HG02588 (cell line): ENCODE measurements around the gene SKAP1.
"Not testable (repeated sequence)": the region's sequence is repeated elsewhere in the genome, so short reads cannot be mapped to it uniquely, and the experiment has no call there.

Source experiments
- ATAC-seq: cut with Tn5 transposase; IDR thresholded peaks from one replicate; pipeline ENCODE4 v1.9.1; 2021; ENCODE audit warnings: mild to moderate bottlenecking, moderate library complexity; ENCODE audit not compliant: unreplicated experiment

The SKAP1 gene

DNA sequence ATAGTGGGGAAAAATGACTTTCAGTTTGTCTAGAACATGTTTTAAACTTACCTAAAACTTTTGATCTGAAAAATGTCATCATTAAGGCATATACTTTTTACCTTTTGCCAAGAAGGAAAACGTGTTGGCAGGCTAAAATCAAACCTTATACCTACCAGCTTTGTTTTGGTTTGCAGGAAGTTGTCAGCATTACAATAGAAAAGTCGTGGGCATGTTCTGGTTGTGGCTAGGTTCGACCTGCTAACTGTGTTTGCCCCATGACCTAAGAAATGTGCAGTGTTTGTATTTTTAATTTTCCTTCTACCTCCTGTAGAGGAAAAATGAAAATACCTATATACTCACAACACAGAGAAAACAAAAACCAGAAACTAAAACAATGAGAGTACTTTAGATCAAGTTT, 13.0 kb downstream of the SKAP1 start:
- ATAC-seq, result no peak

DNA sequence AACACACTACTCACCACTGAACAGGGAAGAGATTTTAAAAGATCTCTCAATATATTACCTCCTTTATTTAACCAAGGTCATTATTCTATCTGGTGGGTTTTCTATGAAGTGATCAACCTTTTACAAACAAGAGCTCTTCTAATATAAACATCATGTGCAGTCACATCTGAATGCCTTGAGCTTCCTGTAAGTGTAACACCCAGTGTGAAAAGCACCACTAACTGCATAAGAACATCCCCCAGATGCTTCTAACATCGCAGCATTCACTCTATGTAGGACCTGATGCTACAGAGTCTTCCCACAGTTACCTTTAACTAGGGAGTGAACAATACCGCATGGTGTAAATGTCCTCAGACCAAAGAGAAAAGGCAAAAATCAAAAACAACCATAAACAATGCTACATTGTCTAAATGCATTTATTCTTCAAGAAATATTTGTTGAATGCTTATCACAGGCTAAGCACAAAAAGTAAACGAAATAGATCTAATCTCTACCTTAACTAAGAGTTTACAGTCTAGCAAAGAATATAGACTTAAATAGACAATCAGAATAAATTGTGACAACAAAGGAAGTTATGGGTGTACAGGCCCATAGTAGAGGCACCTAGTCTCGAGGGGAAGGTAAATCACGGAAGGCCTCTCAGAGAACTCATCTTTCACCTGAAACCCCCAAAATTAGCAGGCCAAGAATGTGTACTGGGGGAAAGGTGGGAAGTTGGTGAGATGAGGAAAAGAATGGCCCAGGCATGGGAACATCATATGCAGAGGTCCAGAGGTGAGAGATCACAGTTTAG, 16.2 kb downstream of the SKAP1 start:
- no peak for ATAC-seq

DNA sequence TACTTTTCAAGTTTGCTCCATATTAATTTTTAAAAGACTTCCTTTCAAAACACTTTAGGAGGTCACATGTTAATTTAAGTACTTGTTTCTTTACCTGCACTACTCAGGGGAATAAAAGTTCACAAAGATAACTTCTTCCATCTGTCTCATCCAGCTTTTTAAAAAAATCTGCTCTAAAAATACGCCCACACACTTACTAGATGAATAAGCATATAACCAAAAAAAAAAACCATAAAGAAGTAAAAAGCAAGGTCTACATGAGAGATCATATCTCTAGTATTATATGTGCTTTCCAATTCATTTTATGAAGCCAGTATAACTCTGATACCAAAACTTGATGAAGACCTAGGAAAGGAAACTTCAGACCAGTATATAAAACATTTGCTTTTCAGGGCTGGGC, 17.2 kb downstream of the SKAP1 start:
- ATAC-seq, result no peak

DNA sequence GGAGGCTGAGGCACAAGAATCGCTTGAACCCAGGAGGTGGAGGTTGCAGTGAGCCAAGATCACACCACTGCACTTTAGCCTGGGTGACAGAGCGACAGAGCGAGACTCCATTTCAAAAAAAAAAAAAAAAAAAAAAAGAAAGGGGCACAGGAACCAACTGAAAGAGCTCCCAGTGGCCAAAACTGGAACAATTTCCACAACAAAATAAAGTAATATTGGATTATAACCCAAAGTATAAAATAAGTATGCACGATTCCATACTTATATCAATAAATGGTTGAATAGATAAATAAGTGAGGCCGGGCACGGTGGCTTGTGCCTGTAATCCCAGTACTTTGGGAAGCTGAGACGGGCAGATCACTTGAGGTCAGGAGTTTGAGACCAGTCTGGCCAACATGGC, 19.2 kb downstream of the SKAP1 start:
- ATAC-seq, result not testable (repeated sequence)

DNA sequence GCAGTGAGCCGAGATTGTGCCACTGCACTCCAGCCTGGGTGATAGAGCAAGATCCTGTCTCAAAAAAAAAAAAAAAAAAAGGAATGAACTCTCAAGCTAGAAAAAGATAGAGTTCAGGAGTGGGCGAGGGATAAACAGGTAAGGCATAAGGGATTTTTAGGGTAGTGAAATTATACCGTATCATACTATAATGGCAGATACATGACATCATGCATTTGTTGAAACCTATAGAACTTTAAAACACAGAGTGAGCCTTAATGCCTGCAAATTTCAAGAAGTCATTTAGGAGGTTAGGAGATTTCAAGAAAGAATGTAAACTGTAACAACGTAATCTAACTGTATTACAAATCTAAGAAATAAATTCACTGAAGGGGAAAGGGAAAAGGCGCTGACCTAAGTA, 20.4 kb downstream of the SKAP1 start:
- no peak for ATAC-seq

DNA sequence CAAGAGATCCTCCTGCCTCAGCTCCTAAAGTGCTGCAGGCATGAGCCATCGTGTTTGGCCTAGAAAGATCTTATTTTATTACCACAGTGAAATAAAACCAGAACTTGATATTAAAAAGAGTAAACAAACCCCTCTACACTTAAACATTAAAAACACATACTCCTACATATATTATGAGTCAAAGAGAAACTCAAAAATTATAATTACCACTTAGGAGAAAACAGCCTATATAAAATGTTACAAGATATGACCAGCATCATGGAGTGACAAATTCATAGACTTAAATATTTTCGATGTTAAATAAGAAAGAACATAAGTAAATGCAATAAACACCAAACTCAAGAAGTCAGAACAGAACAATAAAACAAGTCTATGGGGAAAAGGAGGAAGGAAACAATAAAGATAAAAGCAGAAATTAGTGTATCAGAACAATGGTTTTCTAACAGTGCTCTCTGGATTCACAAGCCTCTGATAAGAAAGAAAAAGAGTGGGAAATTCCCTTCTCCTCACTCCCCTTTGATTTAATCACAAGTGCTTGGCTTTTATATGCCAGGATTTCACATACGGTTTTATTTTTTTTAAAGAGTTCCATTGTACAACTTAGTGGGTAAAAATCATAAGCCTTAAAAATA, 23.0 kb downstream of the SKAP1 start:
- no peak for ATAC-seq

DNA sequence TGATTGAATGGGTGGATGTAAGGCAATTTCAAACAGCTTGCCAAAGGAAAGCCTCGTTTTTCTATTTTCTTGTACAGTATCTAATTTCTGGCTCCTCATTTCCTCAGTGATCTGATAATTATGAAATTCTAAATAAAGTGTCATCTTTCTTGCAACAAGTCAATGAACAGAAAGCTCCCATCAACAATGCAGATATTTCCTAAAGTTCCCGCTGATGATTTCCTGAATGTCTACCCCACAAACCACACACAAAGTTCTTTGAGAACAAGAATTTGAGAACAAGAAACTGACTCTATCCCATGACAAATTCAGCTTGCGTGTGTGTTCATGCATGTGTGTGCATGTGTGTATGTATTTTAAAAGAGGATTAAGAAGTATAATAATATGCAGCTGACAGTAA, 35.2 kb downstream of the SKAP1 start:
- ATAC-seq, result no peak

DNA sequence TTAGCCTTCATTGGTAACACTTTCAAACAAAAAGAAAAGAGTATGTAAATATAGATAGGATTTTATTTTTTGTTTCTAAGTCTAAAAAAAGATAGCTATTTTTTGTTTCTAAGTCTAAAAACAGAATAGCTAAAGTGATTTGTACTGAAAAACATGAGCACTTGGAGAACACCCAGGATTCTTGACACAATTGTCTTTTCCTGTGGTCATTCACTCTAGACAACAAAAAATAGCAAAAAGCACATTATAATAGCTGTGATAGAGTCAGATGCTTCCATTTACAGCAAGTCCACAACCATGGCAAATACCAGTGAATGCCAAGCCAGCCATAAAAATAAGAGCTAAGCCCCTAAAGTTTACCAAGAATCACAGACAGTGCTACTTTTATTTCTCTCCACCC, 36.7 kb downstream of the SKAP1 start:
- ATAC-seq, result no peak

DNA sequence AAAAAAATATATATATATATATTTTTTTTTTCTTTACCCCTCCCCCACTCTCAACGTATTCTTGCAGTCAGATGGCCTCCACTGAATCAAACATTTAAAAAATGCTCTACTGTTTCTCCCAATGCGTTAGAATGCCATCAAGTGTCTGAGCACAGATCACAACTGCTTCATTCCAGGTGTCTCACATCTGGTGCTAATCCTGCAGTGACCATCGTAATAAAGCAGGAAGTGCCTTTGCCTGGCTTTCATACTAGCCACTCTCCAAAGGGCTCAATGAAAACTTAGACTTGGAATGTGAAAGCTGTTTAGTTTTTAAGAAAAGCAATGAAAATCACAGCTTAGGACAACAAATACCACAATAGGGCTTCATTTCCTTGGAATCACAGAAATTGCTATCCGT, 37.2 kb downstream of the SKAP1 start:
- ATAC-seq, result no peak

DNA sequence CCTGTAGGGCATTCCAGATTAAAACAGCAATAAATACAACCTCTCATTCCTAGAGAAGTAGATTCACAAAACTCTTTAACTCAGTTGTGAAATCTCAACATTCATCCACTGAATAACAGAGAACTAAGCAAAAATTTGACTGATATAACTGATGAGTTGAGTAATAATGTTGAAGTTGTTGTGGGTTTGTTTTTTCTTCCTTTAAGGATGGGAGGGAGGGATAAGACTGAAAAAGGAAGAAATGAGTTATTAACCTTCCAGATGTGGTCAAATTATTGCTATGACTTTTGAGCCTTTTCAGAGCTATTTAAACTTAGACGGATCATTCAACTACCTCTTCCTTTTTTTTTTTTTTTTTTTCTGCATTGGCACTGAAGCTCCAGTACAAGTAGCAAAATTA, 38.6 kb downstream of the SKAP1 start:
- ATAC-seq, result no peak

DNA sequence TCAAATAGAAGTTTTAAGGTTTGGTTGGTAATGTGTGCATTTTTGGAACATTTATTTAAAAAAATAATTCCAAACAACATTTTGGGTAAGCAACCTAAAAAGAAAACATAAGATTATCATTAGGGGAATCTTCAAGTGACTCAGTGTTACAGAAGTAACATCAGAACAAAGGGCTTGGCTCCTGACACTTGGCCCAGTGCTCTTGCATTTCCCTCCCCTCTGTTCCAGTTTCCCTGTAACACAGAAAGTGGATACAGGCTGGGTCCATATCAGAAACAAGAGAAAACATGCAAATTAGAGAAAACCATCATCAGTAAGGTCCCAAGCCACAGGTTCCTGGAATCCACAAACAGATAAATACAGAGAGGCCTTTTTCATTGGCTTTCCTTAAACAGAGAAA, 40.1 kb downstream of the SKAP1 start:
- ATAC-seq, result no peak

DNA sequence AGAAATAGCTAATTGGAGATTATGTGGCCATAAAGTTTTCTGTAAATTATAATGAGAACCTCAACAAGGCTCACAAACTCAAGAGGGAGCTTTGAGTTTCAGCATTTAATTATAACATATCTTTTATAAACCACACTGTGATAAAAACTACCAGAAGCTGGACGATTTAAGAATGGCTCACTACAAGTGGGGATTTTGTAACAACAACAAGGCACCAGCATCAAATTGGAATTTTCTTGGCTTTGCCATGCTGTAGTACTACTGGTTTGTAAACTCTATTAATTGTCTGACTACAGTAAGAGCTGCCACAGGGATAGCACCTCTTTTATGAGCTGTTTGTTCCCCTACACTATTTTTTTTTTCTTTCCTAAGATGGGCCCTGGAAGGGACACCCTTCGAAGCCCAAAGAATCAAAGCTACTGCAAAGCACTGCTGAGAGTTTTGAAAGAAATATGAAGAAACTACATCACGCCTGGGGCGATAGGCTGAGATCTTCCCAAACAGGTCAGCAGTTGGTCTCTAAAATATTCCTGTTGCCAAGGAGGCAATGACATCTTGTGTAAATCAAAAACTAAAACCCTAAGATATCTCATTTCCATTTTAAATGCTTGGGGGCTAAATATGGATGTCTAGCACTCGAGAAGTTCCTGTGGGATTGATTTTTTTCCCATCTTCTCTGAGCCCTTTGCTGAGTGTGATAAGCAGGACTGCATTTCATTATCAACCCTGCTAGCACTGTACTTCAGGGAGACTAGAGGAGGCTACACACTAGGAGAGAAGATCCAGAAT, 40.9 kb downstream of the SKAP1 start:
- no peak for ATAC-seq

DNA sequence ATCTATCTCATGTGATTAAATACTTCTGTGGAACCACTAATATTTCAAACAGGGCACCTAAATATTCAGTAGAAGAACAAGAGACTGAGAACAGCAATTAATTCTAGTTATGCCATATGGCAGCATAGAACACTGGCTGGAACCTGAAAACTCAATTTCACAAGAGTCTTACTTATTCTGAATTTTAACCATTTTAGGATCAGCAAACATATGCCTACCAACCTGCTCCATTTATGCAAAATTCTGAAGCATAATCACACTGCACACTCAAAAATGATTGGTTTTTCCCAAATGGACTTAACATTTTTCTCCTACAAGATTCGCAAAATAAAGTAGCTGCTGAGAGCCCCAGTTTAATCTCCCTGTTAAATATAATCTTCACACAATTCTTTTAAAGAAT, 43.2 kb downstream of the SKAP1 start:
- ATAC-seq, result no peak

DNA sequence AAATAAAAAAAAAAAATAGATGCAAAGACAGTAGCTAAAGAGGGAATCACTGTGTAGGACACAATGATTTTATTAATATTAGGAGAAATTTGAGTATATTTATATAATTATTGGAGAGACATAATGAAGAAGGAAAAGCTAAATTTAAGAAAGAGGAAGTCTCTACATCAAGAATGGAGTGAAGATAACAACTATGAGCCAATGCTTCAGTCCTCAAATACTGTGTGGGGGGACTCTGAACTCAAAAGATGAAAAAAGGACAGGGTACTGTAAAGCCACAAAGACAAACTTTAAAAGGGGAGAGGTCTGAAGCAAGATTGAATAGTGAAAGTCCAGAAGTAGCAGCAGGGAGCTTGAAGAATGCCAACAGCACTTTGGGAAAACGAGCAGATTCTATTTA, 44.7 kb downstream of the SKAP1 start:
- ATAC-seq, result no peak

DNA sequence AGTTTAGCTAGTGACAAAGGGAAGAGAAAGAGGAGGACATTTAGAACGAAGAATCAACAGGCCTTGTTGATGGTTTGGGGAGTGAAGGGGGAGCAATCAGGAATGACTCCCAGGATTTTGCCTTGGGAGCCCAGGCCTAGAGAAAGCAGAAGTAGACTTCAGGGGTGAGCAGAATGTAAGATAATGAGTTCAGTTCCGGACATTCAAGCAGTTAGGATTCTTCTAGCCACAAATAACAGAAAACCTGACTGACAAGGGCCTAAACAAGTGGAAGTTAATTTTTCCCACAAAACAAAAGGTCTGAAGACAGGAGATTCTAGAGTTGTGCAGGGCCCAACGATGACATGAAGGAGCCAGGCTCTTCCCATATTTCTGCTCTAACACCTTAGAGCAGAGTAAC, 45.9 kb downstream of the SKAP1 start:
- ATAC-seq, result no peak

DNA sequence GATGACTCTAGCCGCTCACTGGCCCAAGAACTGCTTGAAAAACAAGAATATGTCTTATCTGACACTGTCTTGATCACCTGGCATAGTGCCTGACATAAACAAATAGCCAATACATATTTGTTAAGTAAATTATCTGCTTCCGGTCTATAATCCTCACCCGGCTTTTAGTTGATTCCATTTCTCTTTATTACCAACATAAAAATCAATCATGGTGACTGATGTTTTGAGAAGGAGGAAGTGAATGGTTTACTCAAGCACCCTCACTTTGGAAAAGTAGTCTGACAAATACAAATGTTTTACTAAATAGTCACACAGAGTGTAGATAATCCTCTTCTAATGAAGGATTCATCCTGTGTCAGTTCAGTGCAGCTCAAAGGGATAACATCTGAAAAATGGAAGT, 47.0 kb downstream of the SKAP1 start:
- no peak for ATAC-seq

DNA sequence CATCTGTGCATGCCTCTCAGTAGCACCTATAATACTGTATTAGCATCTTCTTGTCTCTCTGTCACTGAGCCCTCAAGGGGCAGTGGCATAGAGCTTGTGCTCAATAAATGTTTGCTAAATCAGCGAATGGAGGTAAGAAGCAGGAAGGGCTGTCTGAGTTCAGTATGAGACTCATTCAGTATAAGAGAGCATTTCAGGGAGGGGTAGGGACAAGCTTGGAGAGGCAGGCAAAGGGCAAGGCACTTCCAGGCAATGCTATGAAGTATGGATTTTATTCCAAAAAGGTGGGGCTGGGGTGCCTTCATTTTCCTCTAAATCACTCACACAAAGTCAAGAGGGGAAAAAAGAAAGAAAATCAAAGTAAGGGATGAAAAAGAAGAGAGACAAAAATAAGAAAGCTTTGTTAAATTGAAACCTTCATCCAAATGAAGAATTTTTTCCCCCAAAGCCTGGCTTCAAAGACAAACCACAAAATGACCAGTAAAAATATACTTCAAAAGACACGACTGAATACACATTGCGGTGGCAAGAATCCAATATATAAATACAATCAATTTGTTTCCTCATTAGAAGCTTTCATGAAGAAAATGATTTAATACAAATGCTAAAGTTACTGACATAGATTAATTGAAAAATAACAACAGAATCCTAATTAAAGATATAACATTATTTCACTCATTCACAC, 51.2 kb downstream of the SKAP1 start:
- no peak for ATAC-seq

DNA sequence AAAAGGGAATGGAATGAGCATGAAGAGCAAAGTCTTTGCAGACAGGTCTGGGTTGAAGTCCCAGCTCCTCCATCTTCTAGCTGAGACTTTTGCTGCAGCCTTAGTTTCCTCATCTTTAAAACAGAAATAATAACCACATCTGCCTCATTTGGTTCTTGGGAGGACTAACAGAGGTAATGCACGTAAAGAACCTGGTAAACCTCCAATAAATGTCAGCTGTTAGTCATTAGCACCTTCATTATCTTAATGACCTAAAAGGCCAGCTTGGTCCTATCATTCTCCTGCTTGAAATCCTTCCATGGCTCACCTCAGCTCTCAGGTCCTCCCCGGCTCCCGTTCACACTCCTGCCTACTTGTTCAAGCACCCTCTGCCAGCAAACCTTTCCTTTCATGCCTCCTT, 51.8 kb downstream of the SKAP1 start:
- ATAC-seq, result no peak

DNA sequence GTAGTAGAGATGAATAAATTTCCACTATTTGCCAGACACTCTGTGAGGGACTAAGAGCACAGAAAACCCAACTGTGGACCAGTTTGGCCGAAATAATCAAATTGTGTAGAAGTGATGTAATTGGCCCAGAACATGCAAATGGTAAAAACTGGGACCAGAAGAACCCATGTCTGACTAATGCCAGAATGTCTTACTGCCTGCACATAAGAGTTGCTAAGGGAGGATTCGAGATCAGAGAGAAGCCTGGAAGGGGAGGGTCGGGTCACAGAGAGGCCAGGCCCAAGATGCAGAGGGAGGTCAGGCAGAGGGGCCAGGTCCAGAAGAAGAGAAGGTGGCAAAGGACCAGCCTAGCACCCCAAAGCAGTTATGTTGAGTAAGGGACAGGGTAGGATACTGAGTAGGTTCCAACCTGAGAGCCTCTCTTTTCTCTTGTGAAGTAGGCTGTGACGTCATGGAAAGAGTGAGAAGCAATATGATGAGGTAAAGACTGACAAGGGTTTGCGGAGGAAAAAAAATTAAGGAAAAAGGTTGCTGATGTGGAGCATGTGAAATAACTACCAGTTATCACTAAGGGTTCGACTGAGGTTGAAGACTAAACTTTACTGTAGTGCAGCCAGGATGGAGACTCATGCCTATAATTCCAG, 53.2 kb downstream of the SKAP1 start:
- no peak for ATAC-seq

DNA sequence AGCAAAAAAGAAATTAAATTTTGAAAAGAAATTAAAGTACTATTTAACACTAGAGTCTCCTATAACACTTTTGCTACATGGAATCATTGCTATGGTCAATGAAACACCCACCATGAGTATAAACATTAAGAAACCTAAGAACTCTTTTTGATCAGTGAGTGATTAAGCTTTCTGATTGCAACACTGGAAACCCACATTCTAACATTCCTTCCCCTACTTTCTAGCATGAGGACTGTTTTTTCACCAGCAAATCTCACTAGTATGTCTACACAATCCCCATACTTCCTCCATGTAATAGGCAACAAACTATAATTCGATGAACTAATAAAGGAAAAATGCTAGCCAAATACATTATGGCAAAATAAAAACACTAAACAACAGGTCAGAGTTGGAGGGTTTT, 54.7 kb downstream of the SKAP1 start:
- no peak for ATAC-seq

DNA sequence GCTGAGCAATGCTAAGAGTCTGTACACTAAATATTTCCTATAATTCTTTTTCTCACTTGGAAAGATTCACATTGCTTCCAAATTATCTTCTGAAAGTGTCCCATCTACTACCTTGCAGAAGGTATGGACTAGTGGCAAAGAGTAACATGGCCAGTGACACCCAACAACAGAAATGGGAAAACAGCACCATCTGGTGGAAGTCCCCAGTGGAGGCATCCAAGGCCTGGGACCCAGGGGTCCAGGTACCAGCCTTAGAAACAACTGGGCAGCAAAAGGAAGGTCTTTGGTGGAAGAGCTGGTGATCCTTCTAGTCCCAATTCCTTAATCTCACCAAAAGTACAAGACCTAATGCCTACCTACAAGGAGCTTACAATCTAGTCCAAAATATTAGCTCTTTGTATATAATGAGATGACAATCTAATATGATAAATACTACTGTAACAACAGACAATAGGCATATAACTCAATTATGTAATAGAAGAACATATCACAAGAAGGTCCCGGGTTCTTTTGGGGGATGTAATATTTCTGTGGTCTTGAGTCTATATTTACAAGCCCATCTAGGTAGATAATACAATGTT, 55.3 kb downstream of the SKAP1 start:
- ATAC-seq, result no peak
